ENCODE results near the gene RNF121. TPM values are rescaled to one million over a fixed set of nuclear protein-coding genes. Genes with fewer than 3 reads are reported as not detected.

The RNF121 gene
- total and polyA plus RNA-seq, 2 donors (not counting 1 experiment from before 2014, with no cell fraction given) = 31.7 to 56.0 TPM

DNA sequence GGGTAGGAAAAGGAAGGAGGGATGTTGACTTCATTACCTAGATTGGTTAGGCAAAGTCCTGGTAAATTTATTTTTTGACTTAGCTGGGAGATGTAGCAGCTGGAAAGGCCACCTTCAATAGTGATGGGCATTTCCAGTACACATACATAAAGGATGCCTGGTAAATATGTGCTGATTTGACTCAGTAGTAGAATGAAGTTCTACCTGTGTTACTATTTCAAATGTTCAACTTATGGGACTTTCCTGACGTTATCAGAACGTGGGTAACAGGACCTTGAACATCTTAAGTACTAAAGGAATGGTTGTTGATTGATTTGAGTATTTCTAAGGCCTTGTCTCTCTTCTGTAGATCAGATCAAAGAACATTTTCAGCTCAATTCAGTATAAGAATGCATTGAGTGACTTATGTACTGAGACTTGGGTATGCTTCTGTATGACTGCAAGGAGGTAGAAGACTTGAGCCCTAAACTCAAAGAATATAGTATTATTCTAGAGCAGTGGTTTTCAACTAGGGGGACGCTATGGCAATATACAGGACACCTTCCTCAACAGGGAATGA lies 27.1 kb downstream of the RNF121 start:
- TF ChIP-seq, protein P1, sequence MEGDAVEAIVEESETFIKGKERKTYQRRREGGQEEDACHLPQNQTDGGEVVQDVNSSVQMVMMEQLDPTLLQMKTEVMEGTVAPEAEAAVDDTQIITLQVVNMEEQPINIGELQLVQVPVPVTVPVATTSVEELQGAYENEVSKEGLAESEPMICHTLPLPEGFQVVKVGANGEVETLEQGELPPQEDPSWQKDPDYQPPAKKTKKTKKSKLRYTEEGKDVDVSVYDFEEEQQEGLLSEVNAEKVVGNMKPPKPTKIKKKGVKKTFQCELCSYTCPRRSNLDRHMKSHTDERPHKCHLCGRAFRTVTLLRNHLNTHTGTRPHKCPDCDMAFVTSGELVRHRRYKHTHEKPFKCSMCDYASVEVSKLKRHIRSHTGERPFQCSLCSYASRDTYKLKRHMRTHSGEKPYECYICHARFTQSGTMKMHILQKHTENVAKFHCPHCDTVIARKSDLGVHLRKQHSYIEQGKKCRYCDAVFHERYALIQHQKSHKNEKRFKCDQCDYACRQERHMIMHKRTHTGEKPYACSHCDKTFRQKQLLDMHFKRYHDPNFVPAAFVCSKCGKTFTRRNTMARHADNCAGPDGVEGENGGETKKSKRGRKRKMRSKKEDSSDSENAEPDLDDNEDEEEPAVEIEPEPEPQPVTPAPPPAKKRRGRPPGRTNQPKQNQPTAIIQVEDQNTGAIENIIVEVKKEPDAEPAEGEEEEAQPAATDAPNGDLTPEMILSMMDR (IDR thresholded peaks at IDR 0.05) = no peak
- no peak for TF ChIP-seq EZH2 (IDR thresholded peaks at IDR 0.05; ENCODE audit: borderline replicate concordance, insufficient read depth, low read depth, low read length, poor library complexity, severe bottlenecking)
- Histone ChIP-seq H3K36me3 (replicated peaks in 1 of 2; ENCODE audit: control extremely low read depth in 1 of 2, control insufficient read depth in 1 of 2, extremely low read depth in 1 of 2, insufficient read depth in 2 of 2, low read length in 1 of 2) (peaks cover 0 to 15% of the 10 kb centered on the region in 2 experiments), H4K20me1 (ENCODE audit: control insufficient read depth, insufficient read depth, low read length, poor library complexity, severe bottlenecking) (peaks cover 32% of the 10 kb centered on the region), H3K9me3 (ENCODE audit: control extremely low read depth in 1 of 3, control insufficient read depth in 2 of 3, insufficient read depth in 1 of 3, low read length in 2 of 3) (no peaks in the 10 kb centered on the region), H3K9ac (ENCODE audit: low read length) (no peak overlapping the region), H2AFZ (ENCODE audit: insufficient read depth, low read depth, low read length, poor library complexity, severe bottlenecking) (no peak overlapping the region), H3K79me2 (ENCODE audit: control insufficient read depth, insufficient read depth, low read length) (peaks cover 22% of the 10 kb centered on the region), H3K4me1 (ENCODE audit: control insufficient read depth in 2 of 2, insufficient read depth in 2 of 2, low read length in 2 of 2) (no peaks in the 10 kb centered on the region), H3K4me2 (replicated peaks; ENCODE audit: low read depth, low read length, poor library complexity, severe bottlenecking) (no peak overlapping the region), H3K27me3 (replicated peaks in 1 of 4; ENCODE audit: control extremely low read depth in 1 of 4, control insufficient read depth in 3 of 4, insufficient read depth in 4 of 4, low read length in 3 of 4) (no peaks in the 10 kb centered on the region), H3K4me3 (ENCODE audit: control extremely low read depth in 1 of 5, extremely low read depth in 1 of 5, insufficient read depth in 1 of 5, low read depth in 2 of 5, low read length in 4 of 5) (no peak overlapping the region), H3K27ac (ENCODE audit: low read length in 2 of 2) (no peak overlapping the region)
- intact Hi-C loops (cut with micrococcal nuclease) = no loop called here
- ChIA-PET CTCF (no interaction called here), POLR2A (no interaction called here)
- Mint-ChIP-seq H3K4me3 (no peak overlapping the region), H3K27me3 (no peaks in the 10 kb centered on the region), H3K9me3 (ENCODE audit: insufficient read depth) (no peaks in the 10 kb centered on the region), H3K4me1 (peaks cover 12% of the 10 kb centered on the region), H3K27ac (no peak overlapping the region)
- ATAC-seq (ENCODE audit: low read depth) (no peak), DNase-seq (no peak)
- no CpG with 5 or more reads among the region's 3 CpGs for WGBS (ENCODE audit: insufficient coverage)

DNA sequence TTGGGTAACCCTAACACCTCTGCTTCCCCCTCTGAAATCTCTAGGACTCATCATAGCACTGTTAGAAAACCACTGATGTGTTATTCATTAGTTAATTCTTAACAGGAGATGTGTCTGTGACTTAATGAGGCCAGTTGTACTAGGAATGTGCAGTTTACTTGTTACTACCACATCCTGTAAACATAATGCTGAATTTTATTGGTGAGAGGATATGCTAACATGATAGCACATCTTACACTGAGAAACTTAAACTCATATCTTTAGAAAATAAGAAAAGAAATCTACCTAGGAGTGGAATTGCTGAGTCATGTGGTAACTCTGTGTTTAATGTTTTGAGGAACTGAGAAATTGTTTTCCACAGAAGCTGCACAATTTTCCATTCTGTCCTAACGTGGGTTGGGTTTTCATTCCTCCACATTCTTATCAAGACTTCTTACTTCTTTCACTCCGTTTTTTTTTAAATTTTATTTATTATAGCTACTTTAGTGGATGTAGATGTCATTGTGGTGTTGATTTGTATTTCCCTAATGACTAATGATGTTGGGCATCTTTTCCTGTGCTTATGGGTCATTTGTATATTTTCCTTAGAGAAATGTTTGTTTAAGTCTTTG lies 33.7 kb downstream of the RNF121 start:
- Histone ChIP-seq H2AFZ (ENCODE audit: insufficient read depth, low read depth, low read length, poor library complexity, severe bottlenecking) (no peak overlapping the region), H3K27ac (ENCODE audit: low read length in 2 of 2) (no peak overlapping the region), H3K4me1 (ENCODE audit: control insufficient read depth in 2 of 2, insufficient read depth in 2 of 2, low read length in 2 of 2) (peaks cover 5 to 7% of the 10 kb centered on the region in 2 donors), H4K20me1 (ENCODE audit: control insufficient read depth, insufficient read depth, low read length, poor library complexity, severe bottlenecking) (no peaks in the 10 kb centered on the region), H3K9ac (ENCODE audit: low read length) (no peak overlapping the region), H3K79me2 (ENCODE audit: control insufficient read depth, insufficient read depth, low read length) (peaks cover 6% of the 10 kb centered on the region), H3K36me3 (replicated peaks in 1 of 2; ENCODE audit: control extremely low read depth in 1 of 2, control insufficient read depth in 1 of 2, extremely low read depth in 1 of 2, insufficient read depth in 2 of 2, low read length in 1 of 2) (peaks cover 3 to 33% of the 10 kb centered on the region in 2 experiments), H3K27me3 (replicated peaks in 1 of 4; ENCODE audit: control extremely low read depth in 1 of 4, control insufficient read depth in 3 of 4, insufficient read depth in 4 of 4, low read length in 3 of 4) (no peaks in the 10 kb centered on the region), H3K4me3 (ENCODE audit: control extremely low read depth in 1 of 5, extremely low read depth in 1 of 5, insufficient read depth in 1 of 5, low read depth in 2 of 5, low read length in 4 of 5) (no peak overlapping the region), H3K4me2 (replicated peaks; ENCODE audit: low read depth, low read length, poor library complexity, severe bottlenecking) (peak overlapping the region; percentile 11), H3K9me3 (ENCODE audit: control extremely low read depth in 1 of 3, control insufficient read depth in 2 of 3, insufficient read depth in 1 of 3, low read length in 2 of 3) (no peaks in the 10 kb centered on the region)
- ChIA-PET POLR2A (interaction anchor here (0.6 kb wide), 1 partner anchor 111 kb away, joined by 4 read pairs; no protein-coding TSS in a partner anchor), CTCF (interaction anchor here (1.2 kb wide), 1 partner anchor 62 kb away, joined by 4 read pairs; no protein-coding TSS in a partner anchor)
- DNase-seq = no peak
- TF ChIP-seq, protein P1 (IDR thresholded peaks at IDR 0.05) = no peak
- TF ChIP-seq EZH2 (IDR thresholded peaks at IDR 0.05; ENCODE audit: borderline replicate concordance, insufficient read depth, low read depth, low read length, poor library complexity, severe bottlenecking) = no peak
- Mint-ChIP-seq H3K27ac (peak overlapping the region; percentile 64), H3K27me3 (no peaks in the 10 kb centered on the region), H3K4me1 (peaks cover 15% of the 10 kb centered on the region), H3K4me3 (no peak overlapping the region), H3K9me3 (ENCODE audit: insufficient read depth) (no peaks in the 10 kb centered on the region)
- peak; percentile 33 for ATAC-seq (ENCODE audit: low read depth)
- intact Hi-C loops (cut with micrococcal nuclease) = no loop called here
- WGBS (ENCODE audit: insufficient coverage) = no CpG with 5 or more reads among the region's 2 CpGs
